ENCODE results near the gene SYT5.
"Not testable (repeated sequence)": the region's sequence is repeated elsewhere in the genome, so short reads cannot be mapped to it uniquely, and the experiment has no call there.

Gene SYT5

DNA sequence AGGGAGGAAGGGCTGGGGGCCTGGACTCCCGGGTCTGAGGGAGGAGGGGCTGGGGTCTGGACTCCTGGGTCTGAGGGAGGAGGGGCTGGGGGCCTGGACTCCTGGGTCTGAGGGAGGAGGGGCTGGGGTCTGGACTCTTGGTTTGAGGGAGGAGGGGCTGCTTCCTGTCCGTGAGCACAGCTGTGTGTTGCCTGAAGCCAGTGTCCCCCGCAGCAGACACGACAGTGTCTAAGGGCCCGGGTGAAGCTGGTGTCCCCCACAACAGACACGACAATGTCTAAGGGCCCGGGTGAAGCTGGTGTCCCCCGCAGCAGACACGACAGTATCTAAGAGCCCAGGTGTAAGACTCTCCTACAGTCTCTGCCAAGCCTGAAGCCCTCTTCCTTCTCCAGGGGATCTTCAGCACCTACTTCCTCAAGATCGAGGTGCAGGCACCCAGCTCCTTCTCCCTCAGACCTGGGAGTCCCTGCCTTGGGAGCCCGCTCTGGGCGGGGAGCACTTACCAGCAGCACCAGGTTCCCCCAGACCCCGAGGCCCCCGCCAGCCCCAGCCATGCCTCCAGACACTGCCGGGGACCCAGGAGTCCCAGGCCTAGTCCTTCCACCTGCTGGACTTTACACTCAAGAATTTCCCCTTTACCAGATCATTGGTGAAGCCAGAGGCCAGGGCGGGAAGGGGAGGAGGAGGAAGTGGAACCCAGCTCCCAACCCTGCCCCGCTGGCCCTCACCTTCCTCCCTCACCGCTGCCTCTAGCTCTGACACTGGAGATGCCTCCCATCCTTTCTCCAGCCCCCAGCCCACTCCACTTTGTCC lies 29.0 kb upstream of the SYT5 start, which contains the start of gene PTPRH:
Gene PTPRH (minus strand): TSS at position 622 of the 813 bp plus-strand sequence. CDS start 68 bp downstream, at position 554.
- DNase-seq (ENCODE audit: low read depth) = no peak

DNA sequence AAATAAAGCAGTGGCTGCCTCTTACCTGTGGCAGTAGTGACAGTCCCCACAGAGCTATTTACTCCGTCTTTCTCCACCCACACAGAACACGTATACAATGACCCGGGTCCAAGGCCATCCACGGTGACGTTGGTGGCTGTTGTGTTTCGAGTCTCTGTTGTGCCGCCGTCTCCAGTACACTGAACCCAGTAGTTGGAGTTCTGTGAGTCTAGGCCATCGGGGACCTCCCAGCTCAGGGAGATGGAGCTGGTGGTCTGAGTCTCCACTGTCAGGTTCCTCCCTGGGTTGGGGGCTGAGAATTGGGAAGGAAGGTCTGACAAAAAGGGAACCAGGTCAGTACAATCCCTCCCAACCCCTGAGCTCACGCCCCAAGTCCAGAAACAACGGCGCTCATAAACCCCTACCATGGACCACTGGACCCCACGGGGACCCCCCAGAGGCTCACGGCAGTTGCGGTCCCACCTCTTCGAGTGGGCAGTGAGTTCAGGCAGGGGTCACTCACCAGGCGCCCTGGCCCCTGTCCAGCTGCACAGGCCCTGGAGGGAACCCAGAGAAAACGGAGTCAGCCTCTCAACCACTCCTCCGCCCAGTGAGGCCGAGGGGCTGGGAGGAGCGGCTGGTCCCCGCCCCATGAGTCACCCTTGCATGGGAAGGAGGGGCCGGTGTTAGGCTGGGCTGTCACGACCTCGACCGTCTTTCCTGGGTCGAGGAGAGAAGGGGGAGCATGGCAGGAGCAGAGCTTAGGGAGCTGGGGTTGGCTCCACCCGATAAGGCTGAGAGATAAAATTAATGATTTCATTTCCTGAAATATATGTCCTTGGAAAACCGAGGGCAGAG lies 26.8 kb upstream of the SYT5 start:
- peak; percentile 54 for DNase-seq (ENCODE audit: low read depth)

GRCh38 chr19:55202199-55202598 lies 22.1 kb upstream of the SYT5 start:
- DNase-seq (ENCODE audit: low read depth) = not testable (repeated sequence)

GRCh38 chr19:55199620-55200204 lies 19.6 kb upstream of the SYT5 start:
- no peak for DNase-seq (ENCODE audit: low read depth)

DNA sequence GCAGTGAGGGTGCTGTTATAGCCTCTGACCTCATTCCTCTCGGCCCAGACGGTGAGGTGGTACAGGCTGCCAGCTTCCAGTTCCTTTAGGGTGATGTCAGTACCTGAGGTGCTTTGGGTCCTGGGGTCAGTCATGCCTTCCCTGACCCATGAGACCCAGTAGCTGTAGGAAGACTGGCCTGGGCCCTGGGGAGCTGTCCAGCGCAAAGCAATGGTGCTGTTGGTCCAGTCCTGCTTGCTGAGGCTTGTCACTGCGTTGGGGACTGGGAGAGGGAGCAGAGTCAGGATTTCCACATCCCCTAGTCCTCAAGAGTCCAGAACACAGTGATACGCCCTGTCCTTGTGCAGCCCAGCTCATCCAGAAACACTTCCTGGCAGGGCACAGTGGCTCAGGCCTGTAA lies 18.6 kb upstream of the SYT5 start:
- no peak for DNase-seq (ENCODE audit: low read depth)

DNA sequence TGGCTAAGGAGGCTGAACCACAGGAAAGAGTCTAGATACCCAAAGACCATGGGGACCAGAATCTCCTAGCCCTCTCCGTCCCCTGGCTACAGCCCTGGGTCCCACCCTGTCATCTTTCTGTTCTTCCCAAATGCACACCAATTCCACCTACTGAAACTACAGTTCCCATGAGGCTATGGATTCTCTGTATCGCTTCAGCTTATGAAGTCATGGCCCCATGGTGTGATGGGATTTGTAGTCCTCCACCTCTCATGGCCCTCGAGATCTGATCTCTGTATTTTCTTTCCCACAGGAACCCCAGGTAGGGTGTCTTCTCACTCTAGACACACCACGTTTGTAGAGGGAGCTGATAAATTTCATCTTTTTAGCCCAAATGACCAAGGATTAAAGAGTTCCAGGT lies 17.4 kb upstream of the SYT5 start:
- no peak for DNase-seq (ENCODE audit: low read depth)

- DNase-seq (ENCODE audit: low read depth) = no peak
Observed at GRCh38 chr19:55196803-55197202, 16.7 kb upstream of the SYT5 start.

GRCh38 chr19:55193481-55193880 lies 13.4 kb upstream of the SYT5 start:
- no peak for DNase-seq (ENCODE audit: low read depth)

DNA sequence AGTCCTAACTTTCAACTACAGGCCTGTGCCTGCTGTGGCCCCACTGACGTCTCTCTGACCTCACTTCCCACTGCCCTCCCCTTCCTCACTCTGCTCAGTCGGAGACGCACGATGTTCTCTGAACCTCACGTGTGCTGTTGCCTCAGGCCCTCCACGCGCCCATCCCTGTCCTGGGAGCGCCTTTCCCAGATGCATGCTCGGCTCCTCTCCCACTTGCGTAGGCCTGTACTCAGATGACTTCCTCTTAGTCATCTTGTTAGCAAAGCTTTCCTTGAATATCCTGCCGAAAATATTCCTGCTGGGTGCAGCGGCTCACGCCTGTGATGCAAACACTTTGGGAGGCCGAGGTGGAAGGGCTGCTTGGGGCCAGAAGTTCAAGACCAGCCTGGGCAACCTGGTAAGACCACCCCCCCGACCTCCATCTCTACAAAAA lies 9.3 kb upstream of the SYT5 start:
- DNase-seq (ENCODE audit: low read depth) = peak; percentile 68

GRCh38 chr19:55188625-55189024 lies 8.5 kb upstream of the SYT5 start:
- DNase-seq (ENCODE audit: low read depth) = no peak

- no peak for DNase-seq (ENCODE audit: low read depth)
Observed at GRCh38 chr19:55186080-55186479, 6.0 kb upstream of the SYT5 start.

DNA sequence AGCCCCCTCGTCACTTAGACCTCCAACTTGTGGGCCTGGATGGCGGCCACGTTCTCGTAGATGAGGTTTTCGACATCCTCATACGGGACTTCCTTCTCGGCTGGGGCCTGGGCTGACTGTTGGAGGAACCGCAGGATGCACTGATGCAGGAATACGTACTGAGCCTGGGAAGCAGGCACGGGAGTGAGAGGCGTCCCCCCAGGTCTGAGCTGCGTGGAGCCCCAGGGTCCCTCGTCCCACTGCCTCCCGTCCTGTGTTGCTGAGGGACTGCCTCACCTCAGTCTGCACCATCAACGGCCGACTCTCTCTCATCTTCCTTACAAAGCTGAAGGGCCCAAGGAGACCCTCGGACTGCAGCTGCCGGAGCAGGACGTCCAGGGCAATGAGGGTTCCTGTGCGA lies 1.7 kb upstream of the SYT5 start:
- DNase-seq (ENCODE audit: low read depth) = no peak

- DNase-seq (ENCODE audit: low read depth) = no peak
Observed at GRCh38 chr19:55178781-55179599, 1.1 kb downstream of the SYT5 start.

DNA sequence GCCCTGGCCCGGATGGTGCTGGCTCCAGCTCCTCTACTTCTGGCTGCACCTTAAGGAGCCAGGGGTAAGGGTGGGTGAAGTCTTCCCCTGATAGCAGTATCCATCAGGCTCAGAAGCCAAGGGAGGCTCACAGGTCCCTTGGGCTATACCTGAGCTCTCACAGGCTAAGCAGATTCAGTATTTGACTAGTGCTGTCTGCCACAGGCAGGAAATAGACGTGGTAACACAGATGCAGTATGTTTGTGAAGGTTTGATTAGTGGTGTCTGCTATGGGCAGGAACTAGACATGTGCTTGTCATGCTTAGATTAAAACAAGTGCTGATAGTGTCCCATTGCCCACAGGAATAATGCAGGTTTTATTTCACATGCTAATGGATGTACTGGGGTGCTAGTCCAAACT lies 4.0 kb downstream of the SYT5 start:
- no peak for DNase-seq (ENCODE audit: low read depth)

DNA sequence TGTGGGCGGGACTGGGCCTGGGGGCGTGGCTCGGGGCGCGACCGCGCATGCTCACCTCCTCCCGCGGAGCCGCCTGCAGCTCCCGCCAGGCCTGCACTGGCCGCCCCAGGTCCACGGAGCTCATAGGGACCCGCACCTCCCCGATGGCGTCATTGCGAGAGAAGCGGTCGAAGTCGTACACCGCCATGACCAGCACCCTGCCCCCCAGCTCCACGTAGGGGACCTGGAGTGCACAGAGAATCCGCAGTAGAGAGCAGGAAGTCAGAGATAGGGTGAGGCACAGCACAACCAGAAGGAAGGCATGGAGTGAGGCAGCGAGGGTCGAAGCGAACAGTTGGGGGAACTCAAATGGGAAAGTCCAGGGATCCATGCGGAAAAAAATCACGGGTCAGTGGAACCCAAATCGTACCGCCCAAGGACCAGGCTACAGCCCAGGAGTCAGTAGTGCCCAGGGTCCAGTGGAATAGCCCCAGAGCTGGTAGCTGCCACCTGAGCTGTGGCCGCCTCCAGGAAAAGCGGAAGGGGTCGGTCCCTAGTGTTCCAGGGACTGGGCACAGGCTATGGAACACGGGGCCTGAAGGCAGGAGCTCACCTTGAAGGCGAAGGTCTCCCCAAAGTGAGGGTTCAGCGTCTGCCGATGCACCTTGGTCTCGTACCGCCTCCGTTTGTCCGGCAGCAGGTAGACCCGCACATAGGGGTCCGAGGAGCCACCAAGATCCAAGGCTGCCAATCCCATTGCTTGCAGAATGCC lies 4.8 kb downstream of the SYT5 start:
- DNase-seq (ENCODE audit: low read depth) = no peak

GRCh38 chr19:55174425-55175116 lies 5.5 kb downstream of the SYT5 start:
- no peak for DNase-seq (ENCODE audit: low read depth)

DNA sequence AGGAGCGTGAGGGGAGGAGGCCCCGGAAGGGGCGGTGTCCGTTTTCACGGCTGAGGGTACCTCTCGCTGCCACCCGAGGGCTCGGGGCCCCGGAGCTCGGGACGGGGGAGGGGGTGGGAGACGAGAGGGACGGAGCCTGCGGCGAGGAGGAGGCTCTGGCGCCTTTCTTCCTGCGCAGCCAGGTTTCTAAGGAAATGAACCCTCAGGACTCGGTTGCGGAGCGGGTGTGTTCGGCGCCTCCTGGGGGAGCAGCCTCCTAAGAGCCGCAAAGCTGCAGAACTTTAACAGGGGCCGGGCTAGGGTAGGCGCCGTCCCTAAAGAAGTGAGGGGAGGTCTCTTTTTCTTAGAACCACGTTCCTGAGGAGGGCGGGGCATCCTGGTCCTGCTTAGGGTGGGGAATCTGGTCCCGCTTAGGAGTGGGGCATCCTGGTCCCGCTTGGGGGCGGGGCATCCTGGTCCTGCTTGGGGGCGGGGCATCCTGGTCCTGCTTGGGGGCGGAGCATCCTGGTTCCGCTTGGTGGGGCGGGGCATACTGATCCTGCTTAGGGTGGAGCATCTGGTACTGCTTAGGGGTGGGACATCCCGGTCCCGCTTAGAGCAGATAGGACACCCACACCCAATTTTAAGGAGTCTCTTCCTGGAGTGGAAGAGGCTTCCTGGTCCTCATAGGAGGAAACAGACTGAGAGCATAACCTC lies 6.2 kb downstream of the SYT5 start:
- no peak for DNase-seq (ENCODE audit: low read depth)

DNA sequence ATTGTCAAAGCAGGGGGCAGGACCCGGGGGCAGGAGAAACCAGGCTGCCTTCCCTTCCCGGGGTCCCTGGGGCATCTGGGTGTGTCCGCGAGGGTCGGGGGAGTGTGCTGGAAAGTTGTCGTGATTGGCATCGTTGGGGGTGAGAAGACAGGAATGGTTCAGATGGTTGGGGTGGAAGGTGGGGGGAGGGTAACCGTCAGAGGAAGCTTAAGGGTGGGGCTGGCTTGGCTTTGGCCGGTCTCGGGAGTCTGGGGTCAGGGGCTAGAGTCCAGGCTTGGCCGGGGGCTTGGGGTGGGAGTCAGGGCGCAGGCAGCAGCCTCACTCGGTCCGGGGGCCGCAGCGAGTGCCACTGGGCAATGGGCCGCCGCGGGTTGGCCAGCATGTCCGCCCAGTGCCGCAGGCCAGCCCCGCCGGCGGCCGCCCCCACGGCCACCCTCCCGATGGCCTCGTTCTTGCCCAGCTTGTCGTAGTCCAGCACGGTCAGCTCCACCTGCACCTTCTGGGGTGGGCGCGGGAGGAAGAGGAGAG lies 6.8 kb downstream of the SYT5 start:
- no peak for DNase-seq (ENCODE audit: low read depth)

GRCh38 chr19:55172741-55173140 lies 7.3 kb downstream of the SYT5 start:
- peak; percentile 57 for DNase-seq (ENCODE audit: low read depth)

DNA sequence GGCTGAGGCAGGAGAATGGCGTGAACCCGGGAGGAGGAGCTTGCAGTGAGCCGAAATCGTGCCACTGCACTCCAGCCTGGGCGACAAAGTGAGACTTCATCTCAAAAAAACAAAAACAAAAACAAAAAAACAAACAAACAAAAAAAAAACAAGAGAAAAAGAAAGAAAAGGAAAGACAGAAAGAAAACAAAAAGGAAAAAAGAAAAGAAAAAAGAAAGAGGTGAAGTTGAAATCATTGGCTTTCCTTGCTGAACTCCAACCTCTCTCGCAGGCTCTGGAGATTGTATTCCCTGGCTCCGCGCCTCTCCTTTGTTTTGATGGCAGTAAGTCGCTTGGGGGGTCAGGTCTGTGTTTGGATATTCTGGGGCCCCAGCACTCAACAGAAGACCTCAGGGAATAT lies 7.8 kb downstream of the SYT5 start:
- DNase-seq (ENCODE audit: low read depth) = not testable (repeated sequence)

All from GM04503 (cell line).